ENCODE data around the gene PDE3B.

Gene PDE3B

GRCh38 chr11:14637868-14638409 lies 5.7 kb upstream of the PDE3B start:
- H3K4me2 ChIP-seq (ENCODE audit: low read length), result no peak overlapping the region
- no peak overlapping the region for H3K4me3 ChIP-seq (ENCODE audit: low read depth, low read length)
- H3K9ac ChIP-seq, result no peak overlapping the region
- no peak for TF ChIP-seq CTCF (IDR thresholded peaks at IDR 0.05)
- H3K36me3 ChIP-seq (ENCODE audit: control insufficient read depth, insufficient read depth, low read length), result no peaks in the 10 kb centered on the region
- no peaks in the 10 kb centered on the region for H3K4me1 ChIP-seq
- H2AFZ ChIP-seq, result no peak overlapping the region
- H3K27ac ChIP-seq, result no peak overlapping the region
- no peaks in the 10 kb centered on the region for H3K27me3 ChIP-seq (ENCODE audit: control insufficient read depth, insufficient read depth, low read length)
- H3K9me3 ChIP-seq (ENCODE audit: control insufficient read depth, low read length), result no peaks in the 10 kb centered on the region
- H3K79me2 ChIP-seq, result no peaks in the 10 kb centered on the region

- no peaks in the 10 kb centered on the region for H3K9me3 ChIP-seq (ENCODE audit: control insufficient read depth, low read length)
- no peak overlapping the region for H2AFZ ChIP-seq
- H3K27me3 ChIP-seq (ENCODE audit: control insufficient read depth, insufficient read depth, low read length), result no peaks in the 10 kb centered on the region
- H3K4me3 ChIP-seq (ENCODE audit: low read depth, low read length), result no peak overlapping the region
- no peaks in the 10 kb centered on the region for H3K79me2 ChIP-seq
- H3K36me3 ChIP-seq (ENCODE audit: control insufficient read depth, insufficient read depth, low read length), result no peaks in the 10 kb centered on the region
- TF ChIP-seq CTCF (IDR thresholded peaks at IDR 0.05), result no peak
- H3K4me2 ChIP-seq (ENCODE audit: low read length), result no peak overlapping the region
- H3K27ac ChIP-seq, result no peak overlapping the region
- H3K9ac ChIP-seq, result no peak overlapping the region
- H3K4me1 ChIP-seq, result no peaks in the 10 kb centered on the region
These were observed 5.0 kb upstream of the PDE3B start for GRCh38 chr11:14638561-14638960.

- no peak overlapping the region for H3K9ac ChIP-seq
- no peaks in the 10 kb centered on the region for H3K9me3 ChIP-seq (ENCODE audit: control insufficient read depth, low read length)
- no peak overlapping the region for H3K4me3 ChIP-seq (ENCODE audit: low read depth, low read length)
- TF ChIP-seq CTCF (IDR thresholded peaks at IDR 0.05), result no peak
- no peak overlapping the region for H2AFZ ChIP-seq
- no peak overlapping the region for H3K27ac ChIP-seq
- H3K4me1 ChIP-seq, result no peaks in the 10 kb centered on the region
- H3K27me3 ChIP-seq (ENCODE audit: control insufficient read depth, insufficient read depth, low read length), result no peaks in the 10 kb centered on the region
- H3K4me2 ChIP-seq (ENCODE audit: low read length), result no peak overlapping the region
- no peaks in the 10 kb centered on the region for H3K79me2 ChIP-seq
- H3K36me3 ChIP-seq (ENCODE audit: control insufficient read depth, insufficient read depth, low read length), result no peaks in the 10 kb centered on the region
These were observed 1.8 kb upstream of the PDE3B start for GRCh38 chr11:14641801-14642200.

- Histone ChIP-seq H3K4me3 (ENCODE audit: low read depth, low read length) (no peak overlapping the region), H3K9me3 (ENCODE audit: control insufficient read depth, low read length) (no peaks in the 10 kb centered on the region), H3K79me2 (no peaks in the 10 kb centered on the region), H3K4me2 (ENCODE audit: low read length) (no peak overlapping the region), H3K36me3 (ENCODE audit: control insufficient read depth, insufficient read depth, low read length) (no peaks in the 10 kb centered on the region), H3K4me1 (no peaks in the 10 kb centered on the region), H3K27me3 (ENCODE audit: control insufficient read depth, insufficient read depth, low read length) (no peaks in the 10 kb centered on the region), H2AFZ (no peak overlapping the region), H3K27ac (no peak overlapping the region), H3K9ac (no peak overlapping the region)
- no peak for TF ChIP-seq CTCF (IDR thresholded peaks at IDR 0.05)
These were observed 1.2 kb upstream of the PDE3B start for GRCh38 chr11:14642453-14642852.
